PFSK-1 (cell line): Measurements from ENCODE around the gene POLA1.

Experiments
- FOXP2 ChIP-seq: optimal IDR thresholded peaks from 2 replicates; pipeline ENCODE3; 2011; ENCODE audit warnings: borderline replicate concordance, control low read depth, inconsistent platforms; ENCODE audit not compliant: insufficient read depth; ENCODE audit errors: extremely low read length, extremely low read depth
- POLR2AphosphoS5 ChIP-seq: IDR thresholded peaks from 2 replicates; pipeline ENCODE4 v1.6.1; 2012; ENCODE audit warnings: low read depth, mild to moderate bottlenecking, control low read depth, low read length, moderate library complexity
- REST ChIP-seq, 2 experiments: IDR thresholded peaks; 2 replicates each; pipeline versions ENCODE4 v1.6.1 to v1.8.0; 2011 to 2012; ENCODE audit warnings: low read depth in 2 of 2, low read length in 2 of 2, control low read depth in 1 of 2, inconsistent platforms in 1 of 2, mild to moderate bottlenecking in 1 of 2, moderate library complexity in 1 of 2; ENCODE audit not compliant: insufficient read depth in 1 of 2
- SIN3A ChIP-seq: IDR thresholded peaks from 2 replicates; pipeline ENCODE4 v1.6.1; 2012; ENCODE audit warnings: mild to moderate bottlenecking, low read length, moderate library complexity, borderline replicate concordance; ENCODE audit not compliant: insufficient read depth
- TAF1 ChIP-seq: IDR thresholded peaks from 2 replicates; pipeline ENCODE4 v1.6.1; 2012; ENCODE audit warnings: low read length, control low read depth, borderline replicate concordance; ENCODE audit not compliant: insufficient read depth

- TF ChIP-seq POLR2AphosphoS5: no peak
- TF ChIP-seq REST (IDR thresholded peaks at IDR 0.05; ENCODE audit: insufficient read depth in 1 of 2, low read depth in 2 of 2, low read length in 2 of 2): no peak
- no peak for TF ChIP-seq TAF1
- no peak for TF ChIP-seq FOXP2
- no peak for TF ChIP-seq SIN3A
Measured at GRCh38 chrX:24805201-24805600, 111.5 kb downstream of the POLA1 start.
